Osteoblast (primary cell): Measurements from ENCODE around the gene MEG3. TPM values are rescaled to one million over a fixed set of nuclear protein-coding genes. Genes with fewer than 3 reads are reported as not detected.

Experiments used
- DNase-seq: peaks from one replicate; pipeline ENCODE4 v3.0.0; 2011; ENCODE audit warnings: low spot score, mixed read lengths; ENCODE audit not compliant: insufficient read length; ENCODE audit errors: missing footprints
- H2AFZ ChIP-seq: 2 replicates; pipeline ENCODE4 v1.6.0; 2011; ENCODE audit warnings: mild to moderate bottlenecking, low read length
- H3K27ac ChIP-seq: 2 replicates; pipeline ENCODE4 v1.5.1; 2011; ENCODE audit warnings: mild to moderate bottlenecking, low read depth, low read length, moderate library complexity
- H3K27me3 ChIP-seq: 2 replicates; pipeline ENCODE4 v1.6.0; 2012; ENCODE audit warnings: mild to moderate bottlenecking, control low read depth, inconsistent platforms, low read length, moderate library complexity; ENCODE audit not compliant: insufficient read depth
- H3K36me3 ChIP-seq: 2 replicates; pipeline ENCODE4 v1.5.1; 2011; ENCODE audit warnings: mild to moderate bottlenecking, low read length, control low read depth, moderate library complexity; ENCODE audit not compliant: insufficient read depth
- H3K4me1 ChIP-seq: 2 replicates; pipeline ENCODE4 v1.5.1; 2011; ENCODE audit warnings: mild to moderate bottlenecking, low read length, control low read depth, moderate library complexity; ENCODE audit not compliant: insufficient read depth
- H3K4me2 ChIP-seq: 2 replicates; pipeline ENCODE4 v1.6.0; 2011; ENCODE audit warnings: mild to moderate bottlenecking, low read length; ENCODE audit not compliant: insufficient read depth
- H3K4me3 ChIP-seq: fragments of 200-600 bp; sonication (generic); 3 replicates; pipeline ENCODE4 v1.5.1; 2012; ENCODE audit warnings: mild to moderate bottlenecking, low read length, inconsistent platforms; ENCODE audit not compliant: insufficient read depth
- H3K79me2 ChIP-seq: 2 replicates; pipeline ENCODE4 v1.6.0; 2012; ENCODE audit warnings: mild to moderate bottlenecking, low read length, control low read depth, inconsistent platforms; ENCODE audit not compliant: insufficient read depth
- H3K9me3 ChIP-seq: 2 replicates; pipeline ENCODE4 v1.5.1; 2011; ENCODE audit warnings: low read depth, low read length, control low read depth
- H4K20me1 ChIP-seq: 2 replicates; pipeline ENCODE4 v1.6.0; 2012; ENCODE audit warnings: mild to moderate bottlenecking, low read length, control low read depth; ENCODE audit not compliant: insufficient read depth
- total RNA-seq: library from RNA; depleted of rRNA; stranded (reverse); fragments of >200 nt; gene quantifications from 2 replicates; pipeline ENCODE4 v1.2.3, GENCODE V29; 2012
- TF ChIP-seq, protein P1 (sequence below): IDR thresholded peaks from 2 replicates; pipeline ENCODE4 v1.5.1; 2011; ENCODE audit warnings: mild to moderate bottlenecking, low read depth, low read length, moderate library complexity; ENCODE audit errors: extremely low read depth

Gene MEG3
- total RNA-seq, 1 donor: 200 TPM

DNA sequence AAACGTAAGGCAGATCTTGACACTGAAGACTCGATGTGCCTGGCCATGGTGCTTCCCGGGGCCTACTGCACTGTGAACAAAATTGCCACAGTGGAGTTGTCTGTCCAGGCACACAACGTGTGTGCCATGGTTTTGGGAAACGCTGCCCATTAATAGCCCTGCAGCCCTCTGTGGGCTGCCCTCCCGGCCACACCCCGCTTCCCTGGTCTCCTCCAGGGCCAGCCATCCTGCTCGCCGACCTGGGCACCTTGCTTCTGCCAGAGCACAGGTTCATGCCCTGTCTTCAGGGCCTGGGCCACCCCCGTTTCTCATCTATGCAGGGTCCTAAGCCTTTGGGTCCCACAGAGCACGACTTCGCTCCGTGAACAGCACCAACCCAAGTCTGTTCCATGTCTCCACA, 18.9 kb downstream of the MEG3 start:
- peaks cover 44% of the 10 kb centered on the region for H3K36me3 ChIP-seq
- H3K79me2 ChIP-seq: peaks cover 85% of the 10 kb centered on the region
- TF ChIP-seq, protein P1, sequence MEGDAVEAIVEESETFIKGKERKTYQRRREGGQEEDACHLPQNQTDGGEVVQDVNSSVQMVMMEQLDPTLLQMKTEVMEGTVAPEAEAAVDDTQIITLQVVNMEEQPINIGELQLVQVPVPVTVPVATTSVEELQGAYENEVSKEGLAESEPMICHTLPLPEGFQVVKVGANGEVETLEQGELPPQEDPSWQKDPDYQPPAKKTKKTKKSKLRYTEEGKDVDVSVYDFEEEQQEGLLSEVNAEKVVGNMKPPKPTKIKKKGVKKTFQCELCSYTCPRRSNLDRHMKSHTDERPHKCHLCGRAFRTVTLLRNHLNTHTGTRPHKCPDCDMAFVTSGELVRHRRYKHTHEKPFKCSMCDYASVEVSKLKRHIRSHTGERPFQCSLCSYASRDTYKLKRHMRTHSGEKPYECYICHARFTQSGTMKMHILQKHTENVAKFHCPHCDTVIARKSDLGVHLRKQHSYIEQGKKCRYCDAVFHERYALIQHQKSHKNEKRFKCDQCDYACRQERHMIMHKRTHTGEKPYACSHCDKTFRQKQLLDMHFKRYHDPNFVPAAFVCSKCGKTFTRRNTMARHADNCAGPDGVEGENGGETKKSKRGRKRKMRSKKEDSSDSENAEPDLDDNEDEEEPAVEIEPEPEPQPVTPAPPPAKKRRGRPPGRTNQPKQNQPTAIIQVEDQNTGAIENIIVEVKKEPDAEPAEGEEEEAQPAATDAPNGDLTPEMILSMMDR: no peak

DNA sequence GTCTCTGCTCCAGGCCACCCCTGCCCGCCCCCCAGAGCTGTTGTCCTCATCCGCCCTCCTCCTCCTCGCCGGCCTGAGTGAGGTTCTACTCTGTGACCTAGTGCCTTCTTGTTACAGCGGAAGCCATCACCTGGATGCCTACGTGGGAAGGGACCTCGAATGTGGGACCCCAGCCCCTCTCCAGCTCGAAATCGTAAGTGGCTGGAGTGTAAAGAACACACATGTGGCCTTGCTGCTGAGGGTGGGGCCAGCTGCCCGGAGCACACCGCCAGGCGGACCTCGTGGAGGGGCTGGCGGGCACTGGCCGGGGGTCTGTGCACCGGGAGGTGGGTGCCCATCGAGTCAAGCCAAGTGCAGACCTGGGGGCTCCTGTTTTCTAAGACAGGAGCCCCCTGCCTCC, 19.4 kb downstream of the MEG3 start:
- Histone ChIP-seq H3K27me3 (no peaks in the 10 kb centered on the region), H3K4me2 (no peak overlapping the region), H3K36me3 (peaks cover 44% of the 10 kb centered on the region), H3K27ac (no peak overlapping the region), H3K9me3 (no peaks in the 10 kb centered on the region), H4K20me1 (peaks cover 68% of the 10 kb centered on the region), H3K4me3 (no peak overlapping the region), H2AFZ (no peak overlapping the region), H3K4me1 (peaks cover 43% of the 10 kb centered on the region), H3K79me2 (peaks cover 85% of the 10 kb centered on the region)
- DNase-seq: peak; percentile 42
- TF ChIP-seq, protein P1: no peak

More for the DNA sequence above, 18.9 kb downstream of the MEG3 start:
- H3K27ac ChIP-seq: no peak overlapping the region
- no peaks in the 10 kb centered on the region for H3K27me3 ChIP-seq
- no peak overlapping the region for H3K4me3 ChIP-seq
- peak; percentile 17 for DNase-seq
- H4K20me1 ChIP-seq: peaks cover 64% of the 10 kb centered on the region
- no peaks in the 10 kb centered on the region for H3K9me3 ChIP-seq
- no peak overlapping the region for H3K4me2 ChIP-seq
- no peak overlapping the region for H2AFZ ChIP-seq
- peaks cover 43% of the 10 kb centered on the region for H3K4me1 ChIP-seq

DNA sequence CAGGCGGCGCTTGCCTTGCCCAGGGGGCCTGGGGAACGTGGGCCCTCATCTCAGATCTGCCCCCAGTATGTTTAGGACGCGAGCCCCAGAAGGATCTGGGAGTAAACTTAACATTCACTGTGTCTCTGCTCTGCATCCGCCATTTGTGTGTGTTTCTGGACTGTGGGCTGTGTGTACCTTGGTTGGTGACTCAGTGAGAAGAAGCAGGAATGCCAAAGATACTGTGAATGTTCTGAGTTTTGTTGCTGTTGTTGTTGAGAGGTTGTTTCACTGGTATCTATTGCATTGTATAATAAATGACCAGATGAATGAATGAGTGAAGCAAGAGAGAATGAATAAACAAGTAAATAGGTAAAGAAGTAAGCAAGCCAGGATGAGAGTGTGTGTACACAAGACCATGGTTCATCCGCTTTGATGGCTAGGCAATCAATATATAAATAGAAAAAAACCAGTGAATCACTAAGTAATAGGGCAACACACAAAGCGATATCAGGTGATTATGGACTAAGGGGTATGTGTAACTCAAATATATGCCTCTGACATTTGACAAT, 20.5 kb downstream of the MEG3 start:
- H3K4me3 ChIP-seq: no peak overlapping the region
- H2AFZ ChIP-seq: no peak overlapping the region
- H4K20me1 ChIP-seq: peaks cover 67% of the 10 kb centered on the region
- no peaks in the 10 kb centered on the region for H3K9me3 ChIP-seq
- H3K27me3 ChIP-seq: no peaks in the 10 kb centered on the region
- H3K4me1 ChIP-seq: peaks cover 43% of the 10 kb centered on the region
- peaks cover 51% of the 10 kb centered on the region for H3K36me3 ChIP-seq
- TF ChIP-seq, protein P1: no peak
- H3K79me2 ChIP-seq: peaks cover 85% of the 10 kb centered on the region
- DNase-seq: peak; percentile 63
- H3K27ac ChIP-seq: peak overlapping the region; percentile 28
- H3K4me2 ChIP-seq: no peak overlapping the region

DNA sequence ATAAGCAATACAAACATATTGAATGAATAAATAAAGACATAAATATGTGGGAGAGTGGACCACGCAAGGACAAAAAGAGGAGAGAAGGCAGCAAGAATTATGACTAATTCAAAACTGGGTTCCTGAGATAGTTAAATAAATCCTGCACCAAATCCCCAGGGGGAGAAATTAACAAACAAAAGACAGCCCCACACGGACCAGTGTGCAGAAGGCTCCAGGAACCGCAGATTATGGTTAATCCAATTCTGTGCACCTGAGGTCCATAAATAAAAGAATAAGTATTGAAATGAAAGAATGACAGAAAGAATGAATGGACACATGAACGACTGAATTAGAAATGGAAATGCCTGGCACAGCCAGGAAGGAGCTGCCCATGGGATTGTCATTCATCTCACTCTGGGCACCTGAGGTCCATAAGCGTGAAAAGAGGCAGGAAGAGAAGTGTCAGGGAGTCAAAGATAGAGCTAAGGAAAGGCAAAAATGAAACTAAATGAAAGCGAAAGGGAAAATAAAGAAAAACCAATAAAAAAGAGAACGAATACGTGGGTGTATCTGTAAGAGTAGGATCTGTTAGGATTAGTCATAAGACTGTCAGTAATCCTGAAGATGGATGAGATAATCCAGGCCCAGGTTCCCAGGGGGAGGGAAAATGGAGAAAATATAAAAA, 23.3 kb downstream of the MEG3 start:
- Histone ChIP-seq H3K79me2 (peaks cover 96% of the 10 kb centered on the region), H4K20me1 (peaks cover 65% of the 10 kb centered on the region), H2AFZ (no peak overlapping the region), H3K27me3 (no peaks in the 10 kb centered on the region), H3K4me2 (peak overlapping the region; percentile 73), H3K9me3 (no peaks in the 10 kb centered on the region), H3K36me3 (peaks cover 46% of the 10 kb centered on the region), H3K4me1 (peaks cover 26% of the 10 kb centered on the region), H3K4me3 (peak overlapping the region; percentile 52), H3K27ac (peak overlapping the region; percentile 43)
- TF ChIP-seq, protein P1: no peak
- peak; percentile 92 for DNase-seq
